Tibial nerve (tissue), 3 donors: Measurements from ENCODE around the gene COPE.

Experiments
- POLR2A ChIP-seq, 2 donors: fragments of 450-650 bp; IDR thresholded peaks; one replicate each; pipeline ENCODE4 v1.6.1; 2017; ENCODE audit warnings: antibody characterized with exemption in 2 of 2, mild to moderate bottlenecking in 2 of 2, moderate library complexity in 2 of 2
- TF ChIP-seq, protein P1 (sequence below), 5 experiments: fragments of 200-600 bp in 3 of 5; fragments of 450-650 bp in 2 of 5; sonication (generic) in 3 of 5; IDR thresholded peaks; one replicate each; pipeline ENCODE4 v1.5.1; 2016 to 2019; ENCODE audit warnings: antibody characterized with exemption in 5 of 5, mild to moderate bottlenecking in 3 of 5, moderate library complexity in 2 of 5

GRCh38 chr19:18920400-18920799 lies 1.2 kb upstream of the COPE start:
- TF ChIP-seq, protein P1, sequence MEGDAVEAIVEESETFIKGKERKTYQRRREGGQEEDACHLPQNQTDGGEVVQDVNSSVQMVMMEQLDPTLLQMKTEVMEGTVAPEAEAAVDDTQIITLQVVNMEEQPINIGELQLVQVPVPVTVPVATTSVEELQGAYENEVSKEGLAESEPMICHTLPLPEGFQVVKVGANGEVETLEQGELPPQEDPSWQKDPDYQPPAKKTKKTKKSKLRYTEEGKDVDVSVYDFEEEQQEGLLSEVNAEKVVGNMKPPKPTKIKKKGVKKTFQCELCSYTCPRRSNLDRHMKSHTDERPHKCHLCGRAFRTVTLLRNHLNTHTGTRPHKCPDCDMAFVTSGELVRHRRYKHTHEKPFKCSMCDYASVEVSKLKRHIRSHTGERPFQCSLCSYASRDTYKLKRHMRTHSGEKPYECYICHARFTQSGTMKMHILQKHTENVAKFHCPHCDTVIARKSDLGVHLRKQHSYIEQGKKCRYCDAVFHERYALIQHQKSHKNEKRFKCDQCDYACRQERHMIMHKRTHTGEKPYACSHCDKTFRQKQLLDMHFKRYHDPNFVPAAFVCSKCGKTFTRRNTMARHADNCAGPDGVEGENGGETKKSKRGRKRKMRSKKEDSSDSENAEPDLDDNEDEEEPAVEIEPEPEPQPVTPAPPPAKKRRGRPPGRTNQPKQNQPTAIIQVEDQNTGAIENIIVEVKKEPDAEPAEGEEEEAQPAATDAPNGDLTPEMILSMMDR (IDR thresholded peaks at IDR 0.05) = no peak
- no peak for TF ChIP-seq POLR2A (IDR thresholded peaks at IDR 0.05)
